ENCODE results near the gene TNFAIP8L1.
"Not testable (repeated sequence)": the region's sequence is repeated elsewhere in the genome, so short reads cannot be mapped to it uniquely, and the experiment has no call there.

Gene TNFAIP8L1

GRCh38 chr19:4638828-4639530 lies at the start of gene TNFAIP8L1:
TSS of gene TNFAIP8L1 (plus strand) at chr19:4639516. CDS start at chr19:4651870, 12,354 bp downstream.
- peak; percentile 99 for DNase-seq (ENCODE audit: low spot score)

- peak; percentile 88 for DNase-seq (ENCODE audit: low spot score)
Measured at GRCh38 chr19:4589579-4590410, 49.5 kb upstream of the TNFAIP8L1 start.

GRCh38 chr19:4590559-4590958 lies 48.8 kb upstream of the TNFAIP8L1 start:
- no peak for DNase-seq (ENCODE audit: low spot score)

- DNase-seq (ENCODE audit: low spot score), result no peak
Measured at GRCh38 chr19:4591320-4591719, 48.0 kb upstream of the TNFAIP8L1 start.

- DNase-seq (ENCODE audit: low spot score), result no peak
Measured at GRCh38 chr19:4592445-4592844, 46.9 kb upstream of the TNFAIP8L1 start.

GRCh38 chr19:4593409-4593851 lies 45.9 kb upstream of the TNFAIP8L1 start:
- DNase-seq (ENCODE audit: low spot score), result no peak

GRCh38 chr19:4594201-4594600 lies 45.1 kb upstream of the TNFAIP8L1 start:
- DNase-seq (ENCODE audit: low spot score), result no peak

- not testable (repeated sequence) for DNase-seq (ENCODE audit: low spot score)
Measured at GRCh38 chr19:4595158-4595557, 44.2 kb upstream of the TNFAIP8L1 start.

- DNase-seq (ENCODE audit: low spot score), result no peak
Measured at GRCh38 chr19:4596033-4596904, 43.0 kb upstream of the TNFAIP8L1 start.

GRCh38 chr19:4597278-4597974 lies 41.9 kb upstream of the TNFAIP8L1 start:
- no peak for DNase-seq (ENCODE audit: low spot score)

- DNase-seq (ENCODE audit: low spot score), result peak; percentile 65
Measured at GRCh38 chr19:4597975-4598671, 41.2 kb upstream of the TNFAIP8L1 start.

GRCh38 chr19:4598712-4599111 lies 40.6 kb upstream of the TNFAIP8L1 start:
- DNase-seq (ENCODE audit: low spot score), result no peak

GRCh38 chr19:4600082-4600481 lies 39.2 kb upstream of the TNFAIP8L1 start:
- DNase-seq (ENCODE audit: low spot score), result no peak

GRCh38 chr19:4600893-4601292 lies 38.4 kb upstream of the TNFAIP8L1 start:
- DNase-seq (ENCODE audit: low spot score), result no peak

- DNase-seq (ENCODE audit: low spot score), result no peak
Measured at GRCh38 chr19:4602173-4602788, 37.0 kb upstream of the TNFAIP8L1 start.

- DNase-seq (ENCODE audit: low spot score), result no peak
Measured at GRCh38 chr19:4602915-4603314, 36.4 kb upstream of the TNFAIP8L1 start.

GRCh38 chr19:4604912-4605311 lies 34.4 kb upstream of the TNFAIP8L1 start:
- DNase-seq (ENCODE audit: low spot score), result no peak

GRCh38 chr19:4606181-4606580 lies 33.1 kb upstream of the TNFAIP8L1 start:
- no peak for DNase-seq (ENCODE audit: low spot score)

GRCh38 chr19:4606921-4607678 lies 32.2 kb upstream of the TNFAIP8L1 start:
- peak; percentile 43 for DNase-seq (ENCODE audit: low spot score)

Data from HuH-7.5 (cell line).